MV-4-11 (cell line): Measurements from ENCODE around the gene TDRD10.

Source experiments
- DNase-seq: peaks from one replicate; lab custom pipeline; 2025; lab: John Stamatoyannopoulos, UW

Gene TDRD10

GRCh38 chr1:154553056-154554030, 51.3 kb downstream of the TDRD10 start:
- DNase-seq: no peak

DNA sequence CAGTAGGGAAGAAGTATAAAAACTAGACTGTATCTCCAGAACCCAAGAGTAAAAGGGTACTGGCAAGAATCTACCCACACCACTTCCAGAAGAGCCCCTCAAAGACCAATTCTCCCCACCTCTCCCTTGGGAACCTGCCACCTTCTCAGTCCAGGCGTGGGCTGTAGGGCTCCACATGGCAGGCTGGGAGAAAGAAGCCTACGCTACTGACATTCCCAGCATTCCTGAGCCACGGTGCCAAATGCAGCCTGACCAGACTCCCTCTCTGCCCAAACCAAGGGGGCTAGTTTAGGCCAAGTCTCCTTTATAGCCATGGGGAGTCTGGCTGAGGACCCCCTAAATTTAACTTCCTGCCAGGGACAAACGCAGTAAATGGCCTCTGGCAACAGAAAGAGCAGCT, 54.4 kb downstream of the TDRD10 start:
- no peak for DNase-seq

DNA sequence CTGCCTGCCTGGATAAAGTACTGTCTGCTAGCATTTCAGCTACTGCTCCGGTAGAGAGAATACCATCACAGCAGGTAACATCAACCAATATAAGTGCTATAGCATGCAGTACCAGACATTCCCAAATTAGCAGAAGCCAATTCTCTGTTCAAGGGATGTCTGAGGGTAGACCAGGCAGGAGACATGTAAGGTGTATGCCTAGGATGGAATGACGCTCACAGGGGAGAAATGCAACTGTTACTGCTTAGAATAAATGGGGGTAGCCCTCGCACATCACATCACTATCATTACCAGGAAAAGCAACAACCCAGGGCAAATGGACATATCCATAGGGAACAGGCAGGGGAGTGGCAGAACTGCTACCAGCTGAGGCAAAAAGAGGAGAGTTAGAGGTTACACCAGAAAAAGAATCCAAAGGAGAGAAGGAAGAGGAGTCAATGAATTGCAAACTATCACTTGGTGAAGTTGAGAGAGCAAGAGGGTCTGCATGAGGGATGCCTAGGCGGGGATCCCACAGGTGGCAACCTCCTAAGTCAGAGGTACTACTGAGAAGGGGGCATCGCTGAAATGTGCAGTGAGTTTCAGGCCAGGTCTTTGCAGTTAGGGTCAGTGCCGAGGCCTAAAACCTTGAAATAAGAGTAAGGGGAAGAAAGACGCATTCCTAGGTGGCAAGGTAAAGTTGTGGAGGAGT, 55.4 kb downstream of the TDRD10 start:
- no peak for DNase-seq

- DNase-seq: peak; percentile 22
Measured at GRCh38 chr1:154557939-154558719, 56.1 kb downstream of the TDRD10 start, which contains the start of gene UBE2Q1. Gene UBE2Q1, minus strand, starts transcription at chr1:154558662. Its CDS starts 109 bp downstream, at chr1:154558553.

GRCh38 chr1:154558720-154559465, 56.9 kb downstream of the TDRD10 start:
- peak; percentile 98 for DNase-seq

DNA sequence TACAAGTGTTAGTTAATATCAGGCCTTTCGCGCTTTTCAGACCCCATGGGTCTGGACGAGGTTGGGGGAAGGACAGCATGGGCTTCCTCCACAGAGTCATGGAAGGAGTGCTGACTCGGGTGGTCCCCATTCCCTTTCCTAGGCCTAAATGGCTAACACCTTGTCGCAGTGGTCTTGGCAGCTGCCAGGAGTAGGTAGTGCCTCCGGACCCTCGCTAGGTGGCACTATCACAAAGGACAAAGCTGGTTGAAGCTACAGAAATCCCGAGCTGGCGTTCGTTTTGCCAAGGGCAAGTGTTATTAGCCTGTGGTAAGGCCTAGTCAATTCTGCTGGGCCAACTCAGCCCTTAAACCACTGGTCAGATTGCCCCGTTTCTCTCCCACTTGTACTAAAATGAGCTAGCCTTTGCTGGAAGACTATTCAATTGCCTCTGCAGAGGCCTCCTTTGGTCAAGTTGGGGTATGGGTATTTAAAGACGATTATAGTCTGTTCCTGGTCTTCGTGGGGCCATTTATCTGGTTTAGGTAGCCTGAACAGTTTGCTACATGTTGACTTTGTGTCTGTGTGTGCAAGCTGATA, 57.5 kb downstream of the TDRD10 start:
- peak; percentile 85 for DNase-seq

DNA sequence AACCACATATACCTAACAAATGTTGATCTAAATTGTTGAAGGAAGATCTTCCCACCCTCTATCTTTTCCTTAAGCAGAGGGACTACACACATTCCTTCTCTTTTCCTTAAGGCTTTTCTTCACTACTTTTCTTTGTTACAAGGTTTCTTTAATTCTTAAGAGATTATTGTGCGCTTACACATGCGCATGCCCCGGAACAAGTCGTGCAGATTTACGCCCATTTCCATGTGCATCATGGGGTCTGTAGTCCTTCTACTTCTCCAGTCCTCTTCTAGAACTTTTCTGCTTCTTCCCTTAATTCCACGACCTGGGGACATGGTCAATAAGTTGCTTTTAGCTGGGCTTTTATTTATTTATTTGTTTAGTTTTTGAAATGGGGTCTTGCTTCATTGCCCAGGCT, 63.9 kb downstream of the TDRD10 start:
- DNase-seq: no peak

- no peak for DNase-seq
Measured at GRCh38 chr1:154567386-154568156, 65.6 kb downstream of the TDRD10 start, which contains the start of gene CHRNB2. Gene CHRNB2, plus strand, starts transcription at chr1:154567778. Its CDS starts 267 bp downstream, at chr1:154568045.

- DNase-seq: no peak
Measured at GRCh38 chr1:154568157-154568815, 66.3 kb downstream of the TDRD10 start.

DNA sequence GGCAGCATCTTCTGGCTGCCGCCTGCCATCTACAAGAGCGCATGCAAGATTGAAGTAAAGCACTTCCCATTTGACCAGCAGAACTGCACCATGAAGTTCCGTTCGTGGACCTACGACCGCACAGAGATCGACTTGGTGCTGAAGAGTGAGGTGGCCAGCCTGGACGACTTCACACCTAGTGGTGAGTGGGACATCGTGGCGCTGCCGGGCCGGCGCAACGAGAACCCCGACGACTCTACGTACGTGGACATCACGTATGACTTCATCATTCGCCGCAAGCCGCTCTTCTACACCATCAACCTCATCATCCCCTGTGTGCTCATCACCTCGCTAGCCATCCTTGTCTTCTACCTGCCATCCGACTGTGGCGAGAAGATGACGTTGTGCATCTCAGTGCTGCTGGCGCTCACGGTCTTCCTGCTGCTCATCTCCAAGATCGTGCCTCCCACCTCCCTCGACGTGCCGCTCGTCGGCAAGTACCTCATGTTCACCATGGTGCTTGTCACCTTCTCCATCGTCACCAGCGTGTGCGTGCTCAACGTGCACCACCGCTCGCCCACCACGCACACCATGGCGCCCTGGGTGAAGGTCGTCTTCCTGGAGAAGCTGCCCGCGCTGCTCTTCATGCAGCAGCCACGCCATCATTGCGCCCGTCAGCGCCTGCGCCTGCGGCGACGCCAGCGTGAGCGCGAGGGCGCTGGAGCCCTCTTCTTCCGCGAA, 69.4 kb downstream of the TDRD10 start:
- DNase-seq: no peak

DNA sequence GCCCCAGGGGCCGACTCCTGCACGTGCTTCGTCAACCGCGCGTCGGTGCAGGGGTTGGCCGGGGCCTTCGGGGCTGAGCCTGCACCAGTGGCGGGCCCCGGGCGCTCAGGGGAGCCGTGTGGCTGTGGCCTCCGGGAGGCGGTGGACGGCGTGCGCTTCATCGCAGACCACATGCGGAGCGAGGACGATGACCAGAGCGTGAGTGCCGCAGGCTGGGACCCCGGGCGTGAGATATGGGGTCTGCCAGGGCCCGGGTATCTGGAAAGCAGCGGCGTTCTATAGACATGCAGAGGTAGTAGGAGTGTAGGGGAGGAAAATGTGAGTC, 69.9 kb downstream of the TDRD10 start:
- no peak for DNase-seq

DNA sequence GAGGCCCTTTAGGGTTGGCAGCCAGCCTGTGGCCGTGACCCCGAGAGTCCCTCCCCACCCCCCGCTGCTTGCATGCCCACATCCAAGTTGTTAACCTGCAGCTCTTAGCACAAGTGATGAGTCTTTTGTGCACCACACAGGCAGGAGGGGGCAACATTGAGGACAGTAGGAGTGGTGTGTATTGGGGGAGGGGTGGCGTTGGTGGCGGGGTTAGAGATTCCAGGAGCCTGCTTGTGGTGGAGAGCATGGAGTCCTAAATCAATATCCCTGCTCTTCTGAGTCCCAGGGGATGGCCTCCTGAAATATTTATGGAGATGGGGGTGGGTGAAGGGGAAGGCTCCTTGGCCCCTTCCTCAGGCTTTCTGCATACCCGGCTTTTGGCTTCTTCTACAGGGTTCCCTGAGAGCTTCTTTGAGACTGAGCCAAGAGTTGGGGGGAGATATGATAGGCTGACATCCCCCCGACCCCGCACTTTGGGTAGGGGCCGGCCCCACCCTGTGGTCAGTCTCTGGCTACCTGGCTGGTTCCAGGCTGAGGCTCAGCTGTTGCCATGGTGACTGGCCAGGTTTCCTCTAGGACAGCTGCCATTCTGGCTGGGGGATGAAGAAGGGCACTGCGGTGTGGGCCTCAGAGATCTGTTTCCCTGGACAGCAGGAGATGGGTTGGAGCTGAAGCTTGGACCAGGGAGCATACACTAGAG, 70.6 kb downstream of the TDRD10 start:
- DNase-seq: no peak

DNA sequence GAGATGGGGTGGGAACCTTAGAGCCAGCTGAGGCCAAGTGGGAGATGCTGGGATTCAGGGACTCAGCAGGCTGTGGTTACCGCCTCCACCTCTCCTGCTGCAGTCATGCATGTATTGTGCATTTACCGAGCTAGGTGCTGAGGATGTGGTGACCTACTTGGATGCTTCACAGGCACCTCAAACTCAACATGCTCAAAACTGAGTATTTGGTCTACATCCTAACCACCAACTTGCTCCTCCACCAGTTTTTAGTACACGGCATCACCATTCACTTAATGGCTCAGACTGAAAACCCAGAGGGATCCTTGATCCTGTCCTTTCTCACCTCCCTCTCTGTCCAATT, 71.1 kb downstream of the TDRD10 start:
- DNase-seq: no peak

GRCh38 chr1:154574716-154575115, 72.7 kb downstream of the TDRD10 start:
- no peak for DNase-seq

DNA sequence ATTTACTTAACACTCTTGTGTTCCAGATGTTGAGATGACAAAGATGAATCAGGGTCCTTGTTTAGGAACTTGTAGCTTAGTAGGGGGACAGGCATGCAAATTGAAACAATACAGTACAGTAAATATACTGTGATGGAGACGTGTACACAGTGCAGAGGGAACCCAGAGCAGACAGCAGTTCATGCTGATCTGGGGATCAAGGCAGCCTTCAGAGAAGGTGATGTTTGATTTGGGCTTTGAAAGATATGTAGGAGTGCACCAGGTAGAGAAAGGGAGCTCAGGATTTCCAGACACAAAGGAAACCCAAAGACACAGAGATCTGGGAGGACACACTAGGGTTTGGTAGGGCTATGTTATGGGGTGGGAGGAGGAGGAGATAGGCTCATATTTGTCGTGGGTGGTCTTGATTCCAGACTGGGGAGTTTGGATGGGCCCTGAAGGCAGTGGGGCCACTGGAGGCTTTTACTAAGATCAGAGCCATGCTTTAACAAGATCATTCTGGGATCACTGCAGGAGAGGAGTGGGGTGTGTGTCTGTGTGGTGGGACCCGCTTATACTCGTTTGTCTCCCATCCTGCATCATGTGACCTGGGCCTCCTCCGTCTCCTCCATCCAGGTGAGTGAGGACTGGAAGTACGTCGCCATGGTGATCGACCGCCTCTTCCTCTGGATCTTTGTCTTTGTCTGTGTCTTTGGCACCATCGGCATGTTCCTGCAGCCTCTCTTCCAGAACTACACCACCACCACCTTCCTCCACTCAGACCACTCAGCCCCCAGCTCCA, 73.3 kb downstream of the TDRD10 start:
- no peak for DNase-seq

- DNase-seq: no peak
Measured at GRCh38 chr1:154575951-154576566, 74.0 kb downstream of the TDRD10 start.

- no peak for DNase-seq
Measured at GRCh38 chr1:154577346-154578057, 75.5 kb downstream of the TDRD10 start.
